ENCODE data around the gene UBE2G2. TPM values are rescaled to one million over a fixed set of nuclear protein-coding genes. Genes with fewer than 3 reads are reported as not detected.
A peak's percentile ranks its signal among the peaks of the same experiment; 100 is the strongest.

UBE2G2 gene
- total RNA-seq, 1 experiment from 2014 or later, result 121 TPM

GRCh38 chr21:44740742-44741141 lies 60.9 kb downstream of the UBE2G2 start:
- Mint-ChIP-seq H3K4me3 (no peak overlapping the region), H3K27me3 (ENCODE audit: low read depth) (peaks cover 6% of the 10 kb centered on the region), H3K27ac (peak overlapping the region in 1 of 3 experiments; percentile 32; a peak in 1 of 7 replicates), H3K9me3 (peaks cover 0 to 21% of the 10 kb centered on the region in 2 experiments; a peak in 3 of 5 replicates), H3K4me1 (peaks cover 43 to 45% of the 10 kb centered on the region in 2 experiments), H3K36me3 (ENCODE audit: insufficient read depth in 1 of 3, low read depth in 3 of 3) (peaks cover 0 to 4% (median 3%) of the 10 kb centered on the region in 3 experiments; a peak in 2 of 7 replicates)
- no peak overlapping the region for H3K18ac ChIP-seq (ENCODE audit: insufficient read length, low read depth, low read length)
- H3K9ac ChIP-seq (ENCODE audit: extremely low read depth, insufficient read length, low read length), result no peak overlapping the region
- no peaks in the 10 kb centered on the region for H3K79me2 ChIP-seq (ENCODE audit: insufficient read depth, low read length)
- H3K56ac ChIP-seq (ENCODE audit: insufficient read length, low read depth, low read length), result no peak overlapping the region
- no peak overlapping the region for H4K91ac ChIP-seq (ENCODE audit: insufficient read length, low read depth, low read length)
- peaks cover 8% of the 10 kb centered on the region for H3K9me3 ChIP-seq (ENCODE audit: control insufficient read depth, low read depth, low read length)
- DNase-seq, result peak; percentile 13
- no peak overlapping the region for H2BK12ac ChIP-seq (ENCODE audit: insufficient read length, low read depth, low read length)
- H3K14ac ChIP-seq (ENCODE audit: insufficient read depth, low read length), result no peak overlapping the region; the same call in 1 of the 2 replicates
- no peaks in the 10 kb centered on the region for H4K20me1 ChIP-seq (ENCODE audit: control insufficient read depth, insufficient read depth, insufficient read length)
- H3K4me2 ChIP-seq (ENCODE audit: insufficient read depth, insufficient read length, low read length), result no peak overlapping the region
- TF ChIP-seq, protein P1, sequence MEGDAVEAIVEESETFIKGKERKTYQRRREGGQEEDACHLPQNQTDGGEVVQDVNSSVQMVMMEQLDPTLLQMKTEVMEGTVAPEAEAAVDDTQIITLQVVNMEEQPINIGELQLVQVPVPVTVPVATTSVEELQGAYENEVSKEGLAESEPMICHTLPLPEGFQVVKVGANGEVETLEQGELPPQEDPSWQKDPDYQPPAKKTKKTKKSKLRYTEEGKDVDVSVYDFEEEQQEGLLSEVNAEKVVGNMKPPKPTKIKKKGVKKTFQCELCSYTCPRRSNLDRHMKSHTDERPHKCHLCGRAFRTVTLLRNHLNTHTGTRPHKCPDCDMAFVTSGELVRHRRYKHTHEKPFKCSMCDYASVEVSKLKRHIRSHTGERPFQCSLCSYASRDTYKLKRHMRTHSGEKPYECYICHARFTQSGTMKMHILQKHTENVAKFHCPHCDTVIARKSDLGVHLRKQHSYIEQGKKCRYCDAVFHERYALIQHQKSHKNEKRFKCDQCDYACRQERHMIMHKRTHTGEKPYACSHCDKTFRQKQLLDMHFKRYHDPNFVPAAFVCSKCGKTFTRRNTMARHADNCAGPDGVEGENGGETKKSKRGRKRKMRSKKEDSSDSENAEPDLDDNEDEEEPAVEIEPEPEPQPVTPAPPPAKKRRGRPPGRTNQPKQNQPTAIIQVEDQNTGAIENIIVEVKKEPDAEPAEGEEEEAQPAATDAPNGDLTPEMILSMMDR (conservative IDR thresholded peaks at IDR 0.05), result no peak
- H3K4ac ChIP-seq (ENCODE audit: low read depth, low read length), result no peak overlapping the region
- no peaks in the 10 kb centered on the region for H3K27me3 ChIP-seq (ENCODE audit: insufficient read depth, low read length)
- no peak overlapping the region for H2BK15ac ChIP-seq (ENCODE audit: low read depth, low read length)
- no peak overlapping the region for H4K5ac ChIP-seq (ENCODE audit: insufficient read length, low read depth, low read length)
- H2BK20ac ChIP-seq (ENCODE audit: low read depth, low read length, poor library complexity, severe bottlenecking), result no peak overlapping the region
- no peak overlapping the region for H2BK5ac ChIP-seq (ENCODE audit: insufficient read length, low read length)
- no peaks in the 10 kb centered on the region for H3K79me1 ChIP-seq (ENCODE audit: insufficient read depth, low read depth, low read length, poor library complexity, severe bottlenecking)
- no peaks in the 10 kb centered on the region for H3K4me1 ChIP-seq (ENCODE audit: insufficient read depth, low read length)
- no CpG with 5 or more reads among the region's 7 CpGs for WGBS (ENCODE audit: extremely low coverage, insufficient read length, low lambda C conversion rate)
- no peak overlapping the region for H2BK120ac ChIP-seq (ENCODE audit: low read depth, low read length, poor library complexity, severe bottlenecking)
- H4K8ac ChIP-seq (replicated peaks; ENCODE audit: insufficient read length, low read depth, low read length), result no peak overlapping the region
- H3T11ph ChIP-seq (ENCODE audit: low read length), result no peak overlapping the region
- H3K23ac ChIP-seq (ENCODE audit: insufficient read length, low read depth, low read length), result no peak overlapping the region
- H2AK5ac ChIP-seq (ENCODE audit: insufficient read length, low read length), result no peak overlapping the region
- no peak overlapping the region for H2AFZ ChIP-seq (ENCODE audit: low read length)
- no peaks in the 10 kb centered on the region for H3K23me2 ChIP-seq (ENCODE audit: insufficient read length, low read depth, low read length, poor library complexity, severe bottlenecking)
- no peak overlapping the region for H3K27ac ChIP-seq (ENCODE audit: insufficient read length, low read depth, low read length)

Measured in H9 (cell line).